Neuronal stem cell (in vitro differentiated cells): Measurements from ENCODE around the gene MSANTD3.

Source experiments
- DNase-seq: peaks from one replicate; pipeline ENCODE4 v3.0.0-alpha.2; 2013; ENCODE audit warnings: low spot score
- H2AFZ ChIP-seq: one replicate; pipeline ENCODE4 v1.6.1; 2013; ENCODE audit warnings: mild to moderate bottlenecking, low read length, inconsistent platforms
- H2AK5ac ChIP-seq: 2 replicates; pipeline ENCODE4 v1.6.1; 2013; ENCODE audit warnings: low read depth, mild to moderate bottlenecking, inconsistent platforms, low read length, moderate library complexity, mixed read lengths
- H2BK120ac ChIP-seq: 2 replicates; pipeline ENCODE4 v1.6.1; 2013; ENCODE audit warnings: low read depth, mild to moderate bottlenecking, inconsistent platforms, low read length, moderate library complexity, mixed read lengths
- H2BK12ac ChIP-seq: one replicate; pipeline ENCODE4 v1.6.1; 2013; ENCODE audit warnings: low read length, inconsistent platforms
- H2BK15ac ChIP-seq: 2 replicates; pipeline ENCODE4 v1.6.1; 2013; ENCODE audit warnings: mild to moderate bottlenecking, low read length, inconsistent platforms, mixed read lengths
- H2BK5ac ChIP-seq: one replicate; pipeline ENCODE4 v1.6.1; 2013; ENCODE audit warnings: inconsistent platforms, mild to moderate bottlenecking, low read length, moderate library complexity
- H3K14ac ChIP-seq: one replicate; pipeline ENCODE4 v1.6.1; 2013; ENCODE audit warnings: low read length, inconsistent platforms
- H3K18ac ChIP-seq: 2 replicates; pipeline ENCODE4 v1.6.1; 2013; ENCODE audit warnings: low read length, inconsistent platforms
- H3K23ac ChIP-seq: 2 replicates; pipeline ENCODE4 v1.6.1; 2013; ENCODE audit warnings: low read depth, mild to moderate bottlenecking, mixed read lengths, low read length, inconsistent platforms; ENCODE audit not compliant: poor library complexity
- H3K27ac ChIP-seq: replicated peaks from 3 replicates; pipeline ENCODE4 v1.5.1; 2013; ENCODE audit warnings: low read length, inconsistent platforms
- H3K27me3 ChIP-seq, 3 experiments: 2 replicates each; pipeline ENCODE4 v1.6.1; 2013; ENCODE audit warnings: low read length in 3 of 3, mild to moderate bottlenecking in 2 of 3, inconsistent platforms in 1 of 3, low read depth in 1 of 3, mixed read lengths in 1 of 3, moderate library complexity in 1 of 3; ENCODE audit not compliant: control insufficient read depth in 3 of 3, insufficient read depth in 3 of 3
- H3K36me3 ChIP-seq, 2 donors: replicated peaks in 1 of 2; 2 replicates each; pipeline ENCODE4 v1.6.1; 2013; ENCODE audit warnings: low read length in 2 of 2; ENCODE audit not compliant: control insufficient read depth in 2 of 2, insufficient read depth in 2 of 2
- H3K4ac ChIP-seq: 2 replicates; pipeline ENCODE4 v1.6.1; 2013; ENCODE audit warnings: inconsistent platforms, mild to moderate bottlenecking, low read length, moderate library complexity
- H3K4me1 ChIP-seq, 2 donors: 1 replicate in 1 of 2; 2 replicates in 1 of 2; pipeline ENCODE4 v1.6.1; 2013; ENCODE audit warnings: low read length in 2 of 2, low read depth in 1 of 2; ENCODE audit not compliant: control insufficient read depth in 2 of 2, insufficient read depth in 1 of 2
- H3K4me2 ChIP-seq: one replicate; pipeline ENCODE4 v1.6.1; 2013; ENCODE audit warnings: mild to moderate bottlenecking, low read length, inconsistent platforms; ENCODE audit not compliant: insufficient read depth, poor library complexity, severe bottlenecking
- H3K4me3 ChIP-seq, 2 donors: 2 replicates each; pipeline ENCODE4 v1.5.1; 2013; ENCODE audit warnings: low read length in 2 of 2, mild to moderate bottlenecking in 2 of 2, inconsistent platforms in 1 of 2, moderate library complexity in 1 of 2
- H3K79me1 ChIP-seq: one replicate; pipeline ENCODE4 v1.6.1; 2013; ENCODE audit warnings: low read depth, mild to moderate bottlenecking, inconsistent platforms, low read length, moderate library complexity
- H3K9ac ChIP-seq: one replicate; pipeline ENCODE4 v1.6.1; 2013; ENCODE audit warnings: mild to moderate bottlenecking, low read depth, low read length, inconsistent platforms; ENCODE audit not compliant: poor library complexity
- H3K9me3 ChIP-seq, 2 donors: replicated peaks in 1 of 2; 2 replicates each; pipeline versions ENCODE3 to v1.6.1; 2013; ENCODE audit warnings: low read length in 2 of 2, mild to moderate bottlenecking in 2 of 2, inconsistent platforms in 1 of 2, low read depth in 1 of 2, mixed read lengths in 1 of 2, moderate library complexity in 1 of 2; ENCODE audit not compliant: control insufficient read depth in 2 of 2, insufficient read depth in 1 of 2
- H4K8ac ChIP-seq: one replicate; pipeline ENCODE4 v1.6.1; 2013; ENCODE audit warnings: low read depth, mild to moderate bottlenecking, inconsistent platforms, low read length, moderate library complexity
- H4K91ac ChIP-seq: one replicate; pipeline ENCODE4 v1.6.1; 2013; ENCODE audit warnings: low read length, low read depth, mild to moderate bottlenecking, inconsistent platforms; ENCODE audit not compliant: poor library complexity
- WGBS, 2 donors: extraction: QIAGEN DNeasy Blood & Tissue Kit; methylation state at CpG; one replicate each; pipeline ENCODE4 v1.1.7; 2013; ENCODE audit warnings: missing lambda C conversion rate in 2 of 2, mixed read lengths in 1 of 2; ENCODE audit not compliant: insufficient read length in 2 of 2, insufficient replicate concordance in 1 of 2; ENCODE audit errors: extremely low coverage in 2 of 2; 5-methylcytosine and 5-hydroxymethylcytosine counted together

The MSANTD3 gene

DNA sequence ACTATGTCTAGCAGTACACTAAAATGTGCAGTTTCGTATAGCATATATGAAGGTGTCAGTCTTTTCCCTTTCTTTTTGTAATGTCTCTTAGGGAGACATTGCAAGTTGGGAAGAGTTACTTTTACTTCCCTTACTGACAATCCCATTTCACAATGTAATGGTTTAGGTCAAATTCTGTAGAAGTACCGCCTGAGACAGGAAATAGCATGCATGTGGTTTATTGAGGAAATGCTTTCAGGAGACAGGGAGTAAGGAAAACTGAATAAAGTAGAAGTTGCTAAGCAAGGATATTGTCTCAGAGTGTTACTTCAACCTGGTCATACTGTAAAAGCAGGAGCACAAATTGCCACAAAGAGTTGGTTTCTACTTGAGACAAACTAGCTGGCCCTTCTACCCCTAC, 32.1 kb upstream of the MSANTD3 start:
- H3K4ac ChIP-seq: no peak overlapping the region
- no peak overlapping the region for H2BK15ac ChIP-seq
- H3K4me1 ChIP-seq: no peaks in the 10 kb centered on the region
- no peak overlapping the region for H2BK5ac ChIP-seq
- no peak overlapping the region for H3K9ac ChIP-seq
- no peak overlapping the region for H3K27ac ChIP-seq
- no peak overlapping the region for H3K23ac ChIP-seq
- H2BK12ac ChIP-seq: no peak overlapping the region
- no peaks in the 10 kb centered on the region for H3K79me1 ChIP-seq
- no peak overlapping the region for H3K4me3 ChIP-seq
- no peak for DNase-seq
- no peak overlapping the region for H3K4me2 ChIP-seq
- H4K91ac ChIP-seq: no peak overlapping the region
- no peak overlapping the region for H2AFZ ChIP-seq
- H3K27me3 ChIP-seq: no peaks in the 10 kb centered on the region
- H3K36me3 ChIP-seq: peaks cover 2 to 23% of the 10 kb centered on the region in 2 donors
- H4K8ac ChIP-seq: no peak overlapping the region
- H2AK5ac ChIP-seq: no peak overlapping the region
- no peak overlapping the region for H3K18ac ChIP-seq
- WGBS, 2 donors: no CpG with 5 or more reads among the region's 2 CpGs
- no peak overlapping the region for H2BK120ac ChIP-seq
- no peak overlapping the region for H3K14ac ChIP-seq
- H3K9me3 ChIP-seq: peaks cover 3 to 4% of the 10 kb centered on the region in 2 donors

DNA sequence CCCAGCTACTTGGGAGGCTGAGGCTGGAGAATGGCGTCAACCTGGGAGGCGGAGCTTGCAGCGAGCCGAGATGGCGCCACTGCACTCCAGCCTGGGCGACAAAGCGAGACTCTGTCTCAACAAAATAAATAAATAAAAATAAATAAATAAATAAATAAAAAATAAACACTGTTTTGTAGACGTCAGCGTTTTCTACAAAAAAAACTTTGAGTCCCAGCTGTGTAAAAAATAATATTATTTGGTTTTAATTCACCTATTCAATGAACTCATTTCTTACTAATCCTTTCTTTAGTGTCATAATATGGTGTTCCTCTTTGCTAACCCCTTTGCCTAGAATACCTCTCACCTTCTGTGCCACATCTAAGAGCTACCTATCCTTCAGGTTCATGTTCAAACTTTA, 30.2 kb upstream of the MSANTD3 start:
- no peak for DNase-seq
- no peak overlapping the region for H2BK12ac ChIP-seq
- no peak overlapping the region for H3K18ac ChIP-seq
- no peaks in the 10 kb centered on the region for H3K79me1 ChIP-seq
- no peak overlapping the region for H3K4me2 ChIP-seq
- no peaks in the 10 kb centered on the region for H3K27me3 ChIP-seq
- no peaks in the 10 kb centered on the region for H3K4me1 ChIP-seq
- H3K14ac ChIP-seq: no peak overlapping the region
- no peak overlapping the region for H2AK5ac ChIP-seq
- no peak overlapping the region for H3K27ac ChIP-seq
- peaks cover 2 to 7% of the 10 kb centered on the region in 2 donors for H3K36me3 ChIP-seq
- no peak overlapping the region for H4K8ac ChIP-seq
- H3K23ac ChIP-seq: no peak overlapping the region
- H3K4ac ChIP-seq: no peak overlapping the region
- H3K9ac ChIP-seq: no peak overlapping the region
- H2AFZ ChIP-seq: no peak overlapping the region
- H3K4me3 ChIP-seq: no peak overlapping the region
- WGBS, 2 donors: no CpG with 5 or more reads among the region's 9 CpGs
- H4K91ac ChIP-seq: no peak overlapping the region
- no peak overlapping the region for H2BK5ac ChIP-seq
- no peak overlapping the region for H2BK120ac ChIP-seq
- no peak overlapping the region for H2BK15ac ChIP-seq
- H3K9me3 ChIP-seq: peaks cover 2 to 3% of the 10 kb centered on the region in 2 donors

DNA sequence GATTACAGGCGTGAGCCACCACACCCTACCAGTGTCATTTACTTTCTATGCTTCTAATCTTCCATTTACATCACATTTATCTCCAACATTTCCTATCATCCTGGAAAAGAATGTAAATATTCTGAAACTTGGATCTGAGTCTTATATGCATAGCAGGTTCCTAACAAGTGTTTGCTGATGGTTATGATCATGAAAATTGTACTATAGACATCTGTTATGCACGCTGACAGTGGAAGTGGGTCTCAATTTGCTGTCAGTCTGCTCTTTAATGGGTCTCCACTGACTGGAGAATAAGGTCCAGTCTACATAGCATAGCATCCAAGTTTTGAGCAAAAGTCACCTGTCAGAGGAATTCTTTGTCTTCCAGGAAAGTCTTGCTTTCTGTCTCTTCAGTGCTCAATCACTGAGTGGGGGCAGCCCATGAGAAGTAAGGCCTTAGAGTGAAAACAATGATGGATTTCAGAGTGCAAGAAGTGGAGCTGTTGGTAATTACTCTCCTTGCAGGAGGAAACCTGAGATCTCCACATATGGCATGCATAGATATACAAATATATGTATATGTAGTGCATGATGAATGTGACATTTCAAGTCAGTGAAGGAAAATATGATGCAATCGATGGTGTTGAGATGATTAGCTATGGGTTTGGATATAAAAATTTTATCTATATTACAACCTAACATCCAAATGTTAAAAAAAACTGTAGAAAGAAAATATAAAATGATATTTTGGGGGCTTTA, 29.2 kb upstream of the MSANTD3 start:
- Histone ChIP-seq H4K91ac (no peak overlapping the region), H2BK12ac (no peak overlapping the region), H2AFZ (no peak overlapping the region), H3K4me1 (no peaks in the 10 kb centered on the region), H3K9ac (no peak overlapping the region), H2AK5ac (no peak overlapping the region), H3K4ac (no peak overlapping the region), H3K36me3 (peaks cover 2 to 5% of the 10 kb centered on the region in 2 donors), H3K14ac (no peak overlapping the region), H2BK15ac (no peak overlapping the region), H4K8ac (no peak overlapping the region), H3K23ac (no peak overlapping the region), H3K79me1 (no peaks in the 10 kb centered on the region), H2BK5ac (no peak overlapping the region), H3K4me3 (no peak overlapping the region), H2BK120ac (no peak overlapping the region), H3K27me3 (no peaks in the 10 kb centered on the region), H3K9me3 (peaks cover 0 to 3% of the 10 kb centered on the region in 2 donors), H3K18ac (no peak overlapping the region), H3K27ac (no peak overlapping the region), H3K4me2 (no peak overlapping the region)
- no CpG with 5 or more reads among the region's 3 CpGs for WGBS, 2 donors
- DNase-seq: no peak

DNA sequence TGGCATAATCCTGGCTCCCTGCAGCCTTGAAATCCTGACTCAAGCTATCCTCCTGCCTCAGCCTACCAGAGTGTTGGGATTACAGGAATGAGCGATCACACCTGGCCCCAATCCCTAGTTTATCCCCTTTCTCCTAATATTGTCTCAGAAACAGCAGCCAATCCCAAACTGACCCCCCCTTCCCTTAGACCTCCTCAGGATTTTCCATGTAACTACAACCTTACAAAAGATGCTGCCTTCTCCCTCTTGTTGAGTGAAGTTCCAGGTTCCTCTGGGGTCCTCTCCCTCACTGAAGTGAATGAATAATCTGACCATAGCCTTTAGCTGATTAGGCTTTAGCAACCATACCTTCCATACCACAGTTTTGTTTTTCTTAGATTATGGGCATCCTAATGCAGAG, 25.9 kb upstream of the MSANTD3 start:
- no peak for DNase-seq
- Histone ChIP-seq H4K8ac (no peak overlapping the region), H3K9me3 (no peaks in the 10 kb centered on the region), H2AFZ (no peak overlapping the region), H3K4me1 (no peaks in the 10 kb centered on the region), H3K36me3 (no peaks in the 10 kb centered on the region), H3K14ac (no peak overlapping the region), H3K4ac (no peak overlapping the region), H3K27ac (no peak overlapping the region), H2BK15ac (no peak overlapping the region), H3K4me3 (no peak overlapping the region), H3K4me2 (no peak overlapping the region), H3K27me3 (no peaks in the 10 kb centered on the region), H3K9ac (no peak overlapping the region), H2BK5ac (no peak overlapping the region), H4K91ac (no peak overlapping the region), H3K79me1 (no peaks in the 10 kb centered on the region), H2BK120ac (no peak overlapping the region), H2BK12ac (no peak overlapping the region), H2AK5ac (no peak overlapping the region), H3K23ac (no peak overlapping the region), H3K18ac (no peak overlapping the region)
- WGBS, 2 donors: no CpG with 5 or more reads among the region's 1 CpG
